B cell (primary cell): Measurements from ENCODE around the gene APLN. TPM values are rescaled to one million over a fixed set of nuclear protein-coding genes. Genes with fewer than 3 reads are reported as not detected.

Experiments used
- ATAC-seq: fragments of 200-7000 bp; cut with Tn5 transposase; one replicate; pipeline ENCODE4 v1.10.0; 2021; ENCODE audit warnings: low read depth, mild to moderate bottlenecking, moderate number of reproducible peaks, moderate library complexity
- CTCF ChIA-PET: fragments of 350-600 bp; sonication (Branson Sonifier 250); formaldehyde crosslinking; loops from one replicate; lab custom pipeline; 2021; ENCODE audit warnings: antibody characterized with exemption, inconsistent platforms; lab: Charles Lee
- POLR2A ChIA-PET: fragments of 350-600 bp; sonication (Branson Sonifier 250); formaldehyde crosslinking; loops from one replicate; lab custom pipeline; 2021; ENCODE audit warnings: antibody characterized with exemption; lab: Charles Lee
- DNase-seq: peaks from one replicate; pipeline ENCODE4 v3.0.0; 2013
- H2AFZ ChIP-seq: 2 replicates; pipeline ENCODE4 v1.6.1; 2012; ENCODE audit warnings: mild to moderate bottlenecking, low read depth, low read length; ENCODE audit not compliant: insufficient read depth, poor library complexity, severe bottlenecking
- H3K27ac ChIP-seq, 2 donors: 1 replicate in 1 of 2; 2 replicates in 1 of 2; pipeline ENCODE4 v1.5.1; 2012 to 2013; ENCODE audit warnings: low read length in 2 of 2, mild to moderate bottlenecking in 2 of 2, moderate library complexity in 1 of 2
- H3K27me3 ChIP-seq, 4 experiments: fragments of 200-600 bp in 1 of 4; sonication (generic) in 1 of 4; replicated peaks in 1 of 4; 1 replicate in 2 of 4; 2 replicates in 2 of 4; pipeline versions ENCODE4 v1.6.1 to v1.7.0; 2013 to 2016; ENCODE audit warnings: low read length in 3 of 4, mild to moderate bottlenecking in 2 of 4, mixed read lengths in 1 of 4, moderate library complexity in 1 of 4; ENCODE audit not compliant: insufficient read depth in 4 of 4, control insufficient read depth in 3 of 4; ENCODE audit errors: control extremely low read depth in 1 of 4
- H3K36me3 ChIP-seq, 2 experiments: replicated peaks in 1 of 2; 1 replicate in 1 of 2; 2 replicates in 1 of 2; pipeline versions ENCODE4 v1.6.1 to v1.7.1; 2013; ENCODE audit warnings: low read length in 1 of 2; ENCODE audit not compliant: insufficient read depth in 2 of 2, control insufficient read depth in 1 of 2; ENCODE audit errors: control extremely low read depth in 1 of 2, extremely low read depth in 1 of 2
- H3K4me1 ChIP-seq, 2 donors: fragments of 200-600 bp in 1 of 2; sonication (generic) in 1 of 2; 1 replicate in 1 of 2; 2 replicates in 1 of 2; pipeline versions ENCODE4 v1.5.1 to v1.6.1; 2013 to 2017; ENCODE audit warnings: low read length in 2 of 2; ENCODE audit not compliant: control insufficient read depth in 2 of 2, insufficient read depth in 2 of 2
- H3K4me2 ChIP-seq: replicated peaks from 2 replicates; pipeline ENCODE3; 2012; ENCODE audit warnings: mild to moderate bottlenecking, low read depth, low read length; ENCODE audit not compliant: poor library complexity, severe bottlenecking
- H3K4me3 ChIP-seq, 5 experiments: fragments of 200-600 bp in 1 of 5; sonication (generic) in 1 of 5; 1 replicate in 3 of 5; 2 replicates in 2 of 5; pipeline versions ENCODE4 v1.5.1 to v1.7.0; 2011 to 2016; ENCODE audit warnings: low read length in 4 of 5, mild to moderate bottlenecking in 4 of 5, low read depth in 2 of 5, control low read depth in 1 of 5, moderate library complexity in 1 of 5; ENCODE audit not compliant: insufficient read depth in 1 of 5; ENCODE audit errors: control extremely low read depth in 1 of 5, extremely low read depth in 1 of 5
- H3K79me2 ChIP-seq: fragments of 200-600 bp; sonication (generic); one replicate; pipeline ENCODE4 v1.6.0; 2016; ENCODE audit warnings: low read length; ENCODE audit not compliant: control insufficient read depth, insufficient read depth
- H3K9ac ChIP-seq: fragments of 200-600 bp; sonication (generic); 2 replicates; pipeline ENCODE4 v1.6.1; 2017; ENCODE audit warnings: mild to moderate bottlenecking, low read length, moderate library complexity
- H3K9me3 ChIP-seq, 3 donors: one replicate each; pipeline versions ENCODE4 v1.6.1 to v1.7.1; 2013; ENCODE audit warnings: low read length in 2 of 3; ENCODE audit not compliant: control insufficient read depth in 2 of 3, insufficient read depth in 1 of 3; ENCODE audit errors: control extremely low read depth in 1 of 3
- H4K20me1 ChIP-seq: 2 replicates; pipeline ENCODE4 v1.6.0; 2012; ENCODE audit warnings: mild to moderate bottlenecking, low read length; ENCODE audit not compliant: insufficient read depth, control insufficient read depth, poor library complexity, severe bottlenecking
- H3K27ac Mint-ChIP-seq: one replicate; pipeline ENCODE4 v1.8.0; 2021; ENCODE audit warnings: mixed read lengths
- H3K27me3 Mint-ChIP-seq: one replicate; pipeline ENCODE4 v1.8.0; 2021; ENCODE audit warnings: mixed read lengths
- H3K4me1 Mint-ChIP-seq: one replicate; pipeline ENCODE4 v1.8.0; 2021; ENCODE audit warnings: mixed read lengths
- H3K4me3 Mint-ChIP-seq: one replicate; pipeline ENCODE4 v1.8.0; 2021; ENCODE audit warnings: mixed read lengths
- H3K9me3 Mint-ChIP-seq: one replicate; pipeline ENCODE4 v1.8.0; 2022; ENCODE audit warnings: mixed read lengths; ENCODE audit not compliant: insufficient read depth
- EZH2 ChIP-seq: IDR thresholded peaks from 2 replicates; pipeline ENCODE4 v1.6.1; 2012; ENCODE audit warnings: borderline replicate concordance, low read depth, mild to moderate bottlenecking, moderate library complexity, low read length; ENCODE audit not compliant: insufficient read depth, poor library complexity, severe bottlenecking
- WGBS: methylation state at CpG from one replicate; pipeline ENCODE4 v1.1.5; 2013; ENCODE audit warnings: missing lambda C conversion rate; ENCODE audit not compliant: insufficient coverage; 5-methylcytosine and 5-hydroxymethylcytosine counted together
- intact Hi-C: fragments of 100-400 bp; cut with micrococcal nuclease; formaldehyde crosslinking; loops from one replicate; pipeline ENCODE4 v1.10.0; 2022
- polyA plus RNA-seq: library from polyadenylated mRNA; depleted of rRNA; stranded (reverse); fragments of >200 nt; gene quantifications from 2 replicates; pipeline ENCODE4 v1.2.3, GENCODE V29; 2012
- total RNA-seq, 2 donors: library from RNA; stranded (reverse); fragments of 120-200 nt in 1 of 2; gene quantifications; 1 replicate in 1 of 2; 2 replicates in 1 of 2; pipeline versions ENCODE4 v1.2.3 to v1.2.4, GENCODE V29; 2013 to 2022
- TF ChIP-seq, protein P1 (sequence below): fragments of 200-600 bp; IDR thresholded peaks from one replicate; pipeline ENCODE4 v1.8.0; 2022; ENCODE audit warnings: antibody characterized with exemption, mild to moderate bottlenecking

Gene APLN
- total and polyA plus RNA-seq, 2 donors (not counting 1 experiment from before 2014, with no cell fraction given) = not detected

DNA sequence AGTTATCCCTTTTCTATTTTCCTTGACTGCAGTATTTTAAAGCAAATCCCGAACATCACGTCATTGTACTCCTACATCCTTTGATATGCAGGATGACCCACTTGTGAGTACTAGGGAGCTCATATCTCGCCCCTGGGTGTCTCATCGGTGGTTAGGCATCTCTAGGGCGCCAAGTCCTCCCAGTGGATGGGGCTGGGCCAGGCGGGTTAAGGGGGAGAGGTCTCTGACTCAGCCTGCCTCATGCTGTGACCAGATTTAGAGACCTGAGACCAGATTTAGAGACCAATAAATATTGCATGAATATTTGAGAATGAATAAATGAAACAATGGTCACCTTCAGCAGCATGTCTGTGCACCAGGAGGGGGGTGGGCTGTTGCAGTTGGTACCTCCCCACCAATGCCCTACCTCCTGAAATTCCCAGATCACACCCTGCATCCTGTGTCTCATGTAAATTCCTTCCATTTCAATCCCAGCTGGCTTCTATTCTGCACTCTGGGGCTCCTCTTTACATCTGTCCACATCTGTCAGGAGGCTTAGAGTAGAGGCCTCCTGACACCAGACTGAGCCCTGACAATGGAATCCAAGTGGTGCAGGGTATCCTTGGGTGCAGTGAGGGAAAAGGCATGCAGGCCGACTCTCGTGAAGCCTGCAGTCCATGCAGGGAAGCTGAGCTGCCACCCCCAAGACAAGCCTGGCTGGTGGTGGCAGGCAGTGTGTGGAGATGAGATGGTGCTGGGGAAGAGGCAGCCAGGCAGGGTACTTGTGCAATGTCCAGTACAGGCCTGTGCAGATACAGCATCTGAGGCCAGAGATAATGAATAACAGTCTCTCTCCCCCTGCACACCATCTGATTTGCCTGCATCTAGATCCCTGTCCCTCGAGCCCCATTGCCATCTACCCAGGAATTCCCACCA lies 5.2 kb downstream of the APLN start:
- peaks cover 7% of the 10 kb centered on the region for H3K4me1 Mint-ChIP-seq
- intact Hi-C loops = no loop called here
- Histone ChIP-seq H3K4me2 (no peak overlapping the region), H3K79me2 (no peaks in the 10 kb centered on the region), H4K20me1 (no peaks in the 10 kb centered on the region), H3K9ac (no peak overlapping the region), H2AFZ (no peak overlapping the region), H3K27me3 (peaks cover 0 to 16% (median 0%) of the 10 kb centered on the region in 4 experiments), H3K27ac (no peak overlapping the region), H3K4me1 (peaks cover 9 to 10% of the 10 kb centered on the region in 2 donors), H3K9me3 (no peaks in the 10 kb centered on the region), H3K4me3 (no peak overlapping the region), H3K36me3 (no peaks in the 10 kb centered on the region)
- 88% methylated on average over 2 of the region's 9 CpGs for WGBS
- no peak for ATAC-seq
- H3K4me3 Mint-ChIP-seq = no peak overlapping the region
- H3K9me3 Mint-ChIP-seq = no peaks in the 10 kb centered on the region
- ChIA-PET POLR2A (no interaction called here), CTCF (no interaction called here)
- no peak overlapping the region for H3K27ac Mint-ChIP-seq
- no peak for DNase-seq
- H3K27me3 Mint-ChIP-seq = no peaks in the 10 kb centered on the region
- TF ChIP-seq EZH2 = no peak
- TF ChIP-seq, protein P1, sequence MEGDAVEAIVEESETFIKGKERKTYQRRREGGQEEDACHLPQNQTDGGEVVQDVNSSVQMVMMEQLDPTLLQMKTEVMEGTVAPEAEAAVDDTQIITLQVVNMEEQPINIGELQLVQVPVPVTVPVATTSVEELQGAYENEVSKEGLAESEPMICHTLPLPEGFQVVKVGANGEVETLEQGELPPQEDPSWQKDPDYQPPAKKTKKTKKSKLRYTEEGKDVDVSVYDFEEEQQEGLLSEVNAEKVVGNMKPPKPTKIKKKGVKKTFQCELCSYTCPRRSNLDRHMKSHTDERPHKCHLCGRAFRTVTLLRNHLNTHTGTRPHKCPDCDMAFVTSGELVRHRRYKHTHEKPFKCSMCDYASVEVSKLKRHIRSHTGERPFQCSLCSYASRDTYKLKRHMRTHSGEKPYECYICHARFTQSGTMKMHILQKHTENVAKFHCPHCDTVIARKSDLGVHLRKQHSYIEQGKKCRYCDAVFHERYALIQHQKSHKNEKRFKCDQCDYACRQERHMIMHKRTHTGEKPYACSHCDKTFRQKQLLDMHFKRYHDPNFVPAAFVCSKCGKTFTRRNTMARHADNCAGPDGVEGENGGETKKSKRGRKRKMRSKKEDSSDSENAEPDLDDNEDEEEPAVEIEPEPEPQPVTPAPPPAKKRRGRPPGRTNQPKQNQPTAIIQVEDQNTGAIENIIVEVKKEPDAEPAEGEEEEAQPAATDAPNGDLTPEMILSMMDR = no peak

DNA sequence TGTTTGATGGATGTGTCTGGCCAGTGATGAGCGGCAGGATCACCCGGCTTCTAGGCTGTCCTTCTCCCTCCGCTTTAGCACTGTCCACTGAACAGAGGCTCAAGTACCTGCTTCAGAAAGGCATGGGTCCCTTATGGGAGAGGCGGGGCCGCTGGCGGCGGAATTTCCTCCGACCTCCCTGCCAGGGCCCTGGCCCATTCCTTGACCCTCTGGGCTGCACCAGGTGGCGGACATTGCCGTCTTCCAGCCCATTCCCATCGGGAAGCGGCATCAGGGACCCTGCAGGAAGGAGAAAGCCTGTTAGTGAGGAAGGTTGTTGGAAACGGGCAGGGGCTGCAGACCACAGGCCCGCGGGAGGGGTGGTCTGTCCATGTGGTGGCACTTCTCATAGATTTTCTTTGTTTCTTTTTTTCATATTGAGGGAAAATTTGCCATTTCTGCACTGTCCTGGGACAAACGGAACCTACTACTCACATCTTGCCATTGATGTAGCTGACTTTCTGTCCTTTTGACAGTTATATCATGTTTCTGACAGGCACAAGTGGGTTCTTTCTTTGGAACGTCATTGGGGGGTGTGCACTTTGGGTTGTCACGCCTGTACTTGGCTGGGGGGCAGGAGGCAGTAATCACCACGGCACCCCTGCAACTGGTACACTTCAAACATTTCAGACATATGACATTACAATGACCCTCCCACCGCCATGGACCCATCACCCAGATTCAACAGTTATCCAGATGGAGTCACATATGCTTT lies 6.1 kb downstream of the APLN start:
- TF ChIP-seq EZH2 = no peak
- TF ChIP-seq, protein P1 = no peak
- Mint-ChIP-seq H3K4me3 (no peak overlapping the region), H3K4me1 (peaks cover 5% of the 10 kb centered on the region), H3K9me3 (no peaks in the 10 kb centered on the region), H3K27ac (no peak overlapping the region), H3K27me3 (no peaks in the 10 kb centered on the region)
- H4K20me1 ChIP-seq = no peaks in the 10 kb centered on the region
- ChIA-PET POLR2A (no interaction called here), CTCF (no interaction called here)
- no peak overlapping the region for H3K9ac ChIP-seq
- H3K4me1 ChIP-seq = peaks cover 4% of the 10 kb centered on the region in 2 donors
- no peak overlapping the region for H2AFZ ChIP-seq
- no peak overlapping the region for H3K4me2 ChIP-seq
- no peak overlapping the region for H3K27ac ChIP-seq
- DNase-seq (no peak), ATAC-seq (no peak)
- H3K27me3 ChIP-seq = peaks cover 0 to 10% (median 0%) of the 10 kb centered on the region in 4 experiments
- no peaks in the 10 kb centered on the region for H3K36me3 ChIP-seq
- no peaks in the 10 kb centered on the region for H3K9me3 ChIP-seq
- H3K79me2 ChIP-seq = no peaks in the 10 kb centered on the region
- 100% methylated on average over 9 of the region's 20 CpGs for WGBS
- H3K4me3 ChIP-seq = no peak overlapping the region
- intact Hi-C loops = no loop called here
